AG09309 (cell line): Measurements from ENCODE around the gene SCGB1A1.
"Not testable (repeated sequence)": the region's sequence is repeated elsewhere in the genome, so short reads cannot be mapped to it uniquely, and the experiment has no call there.

Experiments
- DNase-seq: peaks from one replicate; pipeline ENCODE4 v3.0.0-alpha.2; 2010; ENCODE audit warnings: low read depth
- H3K4me3 ChIP-seq: 2 replicates; pipeline ENCODE4 v1.5.1; 2011; ENCODE audit warnings: mild to moderate bottlenecking, low read depth, low read length, moderate library complexity; ENCODE audit not compliant: control insufficient read depth
- CTCF ChIP-seq: IDR thresholded peaks from 2 replicates; pipeline ENCODE4 v1.5.1; 2011; ENCODE audit warnings: mild to moderate bottlenecking, low read depth, low read length, inconsistent platforms; ENCODE audit not compliant: insufficient read depth, control insufficient read depth; ENCODE audit errors: missing control alignments

The SCGB1A1 gene

GRCh38 chr11:62418733-62419132 is at the start of gene SCGB1A1:
SCGB1A1 (plus strand) TSS chr11:62419033; CDS start chr11:62419096, 63 bp downstream.
- DNase-seq, result no peak
- TF ChIP-seq CTCF, result no peak
- no peak within 1 kb of the TSS for H3K4me3 ChIP-seq

GRCh38 chr11:62370743-62371440 is 47.9 kb upstream of the SCGB1A1 start:
- TF ChIP-seq CTCF, result no peak
- no peak overlapping the region for H3K4me3 ChIP-seq
- DNase-seq, result no peak

GRCh38 chr11:62372871-62373270 is 46.0 kb upstream of the SCGB1A1 start:
- DNase-seq, result no peak
- no peak overlapping the region for H3K4me3 ChIP-seq
- no peak for TF ChIP-seq CTCF

GRCh38 chr11:62373464-62374119 is 45.2 kb upstream of the SCGB1A1 start:
- no peak for TF ChIP-seq CTCF
- H3K4me3 ChIP-seq, result no peak overlapping the region
- DNase-seq, result no peak

GRCh38 chr11:62374801-62375200 is 44.0 kb upstream of the SCGB1A1 start:
- no peak overlapping the region for H3K4me3 ChIP-seq
- DNase-seq, result no peak
- TF ChIP-seq CTCF, result no peak

GRCh38 chr11:62378459-62379063 is 40.3 kb upstream of the SCGB1A1 start:
- H3K4me3 ChIP-seq, DNase-seq: not testable (repeated sequence)
- peak; percentile 31 for TF ChIP-seq CTCF

- not testable (repeated sequence) for H3K4me3 ChIP-seq, DNase-seq
Observed at GRCh38 chr11:62379586-62379985, 39.2 kb upstream of the SCGB1A1 start.
